Gastroesophageal sphincter (tissue), 4 donors: Measurements from ENCODE around the gene GRID1. TPM values are rescaled to one million over a fixed set of nuclear protein-coding genes. Genes with fewer than 3 reads are reported as not detected.

Experiments
- ATAC-seq: fragments of 150-250 bp; one replicate; pipeline ENCODE4 v1.9.1; 2016; ENCODE audit warnings: mild to moderate bottlenecking, moderate library complexity
- H3K27ac ChIP-seq, 4 donors: fragments of 200-600 bp; sonication (generic) in 3 of 4; 1 replicate in 3 of 4; 2 replicates in 1 of 4; pipeline ENCODE4 v1.5.1; 2016 to 2019
- H3K27me3 ChIP-seq: fragments of 200-600 bp; sonication (generic); one replicate; pipeline ENCODE4 v1.5.1; 2019
- H3K36me3 ChIP-seq, 2 donors: fragments of 200-600 bp; sonication (generic); one replicate each; pipeline ENCODE4 v1.5.1; 2019; ENCODE audit warnings: control low read depth in 1 of 2
- H3K4me1 ChIP-seq, 3 donors: fragments of 200-600 bp; sonication (generic); 1 replicate in 2 of 3; 2 replicates in 1 of 3; pipeline ENCODE4 v1.5.1; 2016 to 2019; ENCODE audit warnings: control low read depth in 2 of 3
- H3K4me3 ChIP-seq, 2 donors: fragments of 200-600 bp; sonication (generic); one replicate each; pipeline ENCODE4 v1.5.1; 2019; ENCODE audit warnings: mild to moderate bottlenecking in 1 of 2, moderate library complexity in 1 of 2
- H3K9me3 ChIP-seq, 3 donors: fragments of 200-600 bp; sonication (generic); one replicate each; pipeline ENCODE4 v1.5.1; 2017 to 2019; ENCODE audit warnings: control low read depth in 2 of 3
- CTCF ChIP-seq, 4 experiments: fragments of 200-600 bp in 2 of 4; fragments of 450-650 bp in 2 of 4; sonication (generic) in 1 of 4; IDR thresholded peaks; one replicate each; pipeline ENCODE4 v1.5.1; 2017 to 2019; ENCODE audit warnings: antibody characterized with exemption in 4 of 4, mild to moderate bottlenecking in 2 of 4, moderate library complexity in 2 of 4
- EP300 ChIP-seq: sonication (generic); formaldehyde crosslinking; IDR thresholded peaks from one replicate; pipeline ENCODE4 v1.6.1; 2017; ENCODE audit warnings: antibody characterized with exemption, mild to moderate bottlenecking
- POLR2A ChIP-seq, 2 donors: fragments of 450-650 bp; IDR thresholded peaks; one replicate each; pipeline ENCODE4 v1.6.1; 2017; ENCODE audit warnings: antibody characterized with exemption in 2 of 2, mild to moderate bottlenecking in 2 of 2, moderate library complexity in 1 of 2
- POLR2AphosphoS5 ChIP-seq: sonication (generic); formaldehyde crosslinking; IDR thresholded peaks from one replicate; pipeline ENCODE4 v1.6.1; 2017; ENCODE audit warnings: antibody characterized with exemption
- WGBS, 2 donors: methylation state at CpG; one replicate each; pipeline ENCODE4 v1.1.5; 2018; ENCODE audit warnings: low coverage in 1 of 2; 5-methylcytosine and 5-hydroxymethylcytosine counted together
- total RNA-seq, 4 donors: library from RNA; depleted of rRNA; stranded (reverse); fragments of >200 nt; gene quantifications; one replicate each; pipeline ENCODE4 v1.1.0, GENCODE V29; 2016

The GRID1 gene
- total RNA-seq, 4 donors from 2014 or later = 1.2 to 2.7 (median 1.7) TPM

DNA sequence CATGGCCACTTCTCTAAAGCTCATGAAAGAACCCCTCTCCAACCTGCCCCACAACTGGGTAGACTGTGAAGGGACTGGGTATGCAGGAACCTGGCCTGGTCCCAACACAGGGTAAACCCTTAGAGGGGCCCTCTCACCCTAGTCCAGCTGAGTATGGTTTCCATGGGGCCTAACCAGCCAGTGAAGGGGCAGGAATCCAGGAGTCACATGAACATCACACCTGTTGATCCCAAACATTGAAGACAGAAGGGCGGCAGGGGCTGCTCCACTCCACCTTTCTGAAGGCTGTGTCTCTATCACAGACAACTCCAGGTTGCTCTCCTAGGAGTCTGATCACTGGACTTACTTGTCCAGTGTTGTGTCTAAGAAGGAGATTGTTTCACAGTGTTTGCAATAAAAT lies 30.8 kb downstream of the GRID1 start:
- Histone ChIP-seq H3K4me1 (no peaks in the 10 kb centered on the region), H3K36me3 (no peaks in the 10 kb centered on the region), H3K4me3 (no peak overlapping the region), H3K27me3 (peaks cover 27% of the 10 kb centered on the region), H3K27ac (no peak overlapping the region), H3K9me3 (no peaks in the 10 kb centered on the region)
- ATAC-seq = no peak
- 67% methylated on average over 1 of the region's 1 CpG; no CpG with 5 or more reads in 1 of the 2 donors for WGBS, 2 donors
- no peak for TF ChIP-seq POLR2AphosphoS5
- no peak for TF ChIP-seq POLR2A (IDR thresholded peaks at IDR 0.05)
- TF ChIP-seq CTCF (IDR thresholded peaks at IDR 0.05) = no peak
- no peak for TF ChIP-seq EP300

DNA sequence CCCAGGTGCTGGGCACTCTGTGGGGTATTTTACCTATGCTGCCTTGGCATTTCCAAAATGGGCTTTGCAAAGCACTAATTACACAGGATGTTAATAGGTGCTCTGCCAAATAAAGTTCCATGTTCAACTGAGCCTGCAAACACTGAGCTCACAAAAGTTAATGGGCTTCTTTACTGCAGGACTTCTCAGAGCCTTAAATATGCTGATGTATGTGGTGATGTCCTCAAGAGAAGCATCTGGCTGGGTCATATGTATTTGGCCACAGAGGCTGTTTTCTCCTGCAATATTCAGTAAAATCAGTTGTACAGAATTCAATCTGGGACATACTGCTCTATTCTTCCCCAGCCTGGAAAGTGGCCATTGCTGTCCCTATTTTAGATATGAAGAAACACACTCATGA lies 31.3 kb downstream of the GRID1 start:
- Histone ChIP-seq H3K36me3 (no peaks in the 10 kb centered on the region), H3K4me3 (no peak overlapping the region), H3K4me1 (no peaks in the 10 kb centered on the region), H3K27me3 (peaks cover 27% of the 10 kb centered on the region), H3K27ac (no peak overlapping the region), H3K9me3 (no peaks in the 10 kb centered on the region)
- ATAC-seq = no peak
- TF ChIP-seq CTCF (IDR thresholded peaks at IDR 0.05) = no peak

- no peak for ATAC-seq
- Histone ChIP-seq H3K4me1 (no peaks in the 10 kb centered on the region), H3K9me3 (no peaks in the 10 kb centered on the region), H3K27ac (no peak overlapping the region), H3K36me3 (no peaks in the 10 kb centered on the region), H3K27me3 (peaks cover 27% of the 10 kb centered on the region), H3K4me3 (no peak overlapping the region)
- no peak for TF ChIP-seq CTCF (IDR thresholded peaks at IDR 0.05)
- no peak for TF ChIP-seq POLR2AphosphoS5
- no peak for TF ChIP-seq EP300
- no peak for TF ChIP-seq POLR2A (IDR thresholded peaks at IDR 0.05)
- 60 to 100% methylated on average over 1 to 2 of the region's 4 CpGs for WGBS, 2 donors
Measured at GRCh38 chr10:86334488-86335085, 32.0 kb downstream of the GRID1 start.

- ATAC-seq = no peak
Measured at GRCh38 chr10:86333826-86334487, 32.6 kb downstream of the GRID1 start.

More at GRCh38 chr10:86333826-86334487, 32.6 kb downstream of the GRID1 start:
- Histone ChIP-seq H3K4me3 (no peak overlapping the region), H3K27ac (no peak overlapping the region), H3K27me3 (peaks cover 23% of the 10 kb centered on the region), H3K36me3 (no peaks in the 10 kb centered on the region), H3K9me3 (no peaks in the 10 kb centered on the region), H3K4me1 (no peaks in the 10 kb centered on the region)
- TF ChIP-seq POLR2AphosphoS5 (no peak), POLR2A (IDR thresholded peaks at IDR 0.05) (no peak), EP300 (no peak), CTCF (IDR thresholded peaks at IDR 0.05) (no peak)
- WGBS, 2 donors = 60 to 70% methylated on average over 3 to 7 of the region's 7 CpGs
